ENCODE results near the gene ALPP.
A peak's percentile ranks its signal among the peaks of the same experiment; 100 is the strongest.
"Not testable (repeated sequence)": the region's sequence is repeated elsewhere in the genome, so short reads cannot be mapped to it uniquely, and the experiment has no call there.

Gene ALPP

GRCh38 chr2:232378735-232379151 lies at the start of gene ALPP:
Gene ALPP, plus strand, starts transcription at chr2:232378751. Its CDS starts 52 bp downstream, at chr2:232378803.
- not testable (repeated sequence) for DNase-seq

GRCh38 chr2:232329716-232330067 lies 48.9 kb upstream of the ALPP start:
- DNase-seq = no peak

DNA sequence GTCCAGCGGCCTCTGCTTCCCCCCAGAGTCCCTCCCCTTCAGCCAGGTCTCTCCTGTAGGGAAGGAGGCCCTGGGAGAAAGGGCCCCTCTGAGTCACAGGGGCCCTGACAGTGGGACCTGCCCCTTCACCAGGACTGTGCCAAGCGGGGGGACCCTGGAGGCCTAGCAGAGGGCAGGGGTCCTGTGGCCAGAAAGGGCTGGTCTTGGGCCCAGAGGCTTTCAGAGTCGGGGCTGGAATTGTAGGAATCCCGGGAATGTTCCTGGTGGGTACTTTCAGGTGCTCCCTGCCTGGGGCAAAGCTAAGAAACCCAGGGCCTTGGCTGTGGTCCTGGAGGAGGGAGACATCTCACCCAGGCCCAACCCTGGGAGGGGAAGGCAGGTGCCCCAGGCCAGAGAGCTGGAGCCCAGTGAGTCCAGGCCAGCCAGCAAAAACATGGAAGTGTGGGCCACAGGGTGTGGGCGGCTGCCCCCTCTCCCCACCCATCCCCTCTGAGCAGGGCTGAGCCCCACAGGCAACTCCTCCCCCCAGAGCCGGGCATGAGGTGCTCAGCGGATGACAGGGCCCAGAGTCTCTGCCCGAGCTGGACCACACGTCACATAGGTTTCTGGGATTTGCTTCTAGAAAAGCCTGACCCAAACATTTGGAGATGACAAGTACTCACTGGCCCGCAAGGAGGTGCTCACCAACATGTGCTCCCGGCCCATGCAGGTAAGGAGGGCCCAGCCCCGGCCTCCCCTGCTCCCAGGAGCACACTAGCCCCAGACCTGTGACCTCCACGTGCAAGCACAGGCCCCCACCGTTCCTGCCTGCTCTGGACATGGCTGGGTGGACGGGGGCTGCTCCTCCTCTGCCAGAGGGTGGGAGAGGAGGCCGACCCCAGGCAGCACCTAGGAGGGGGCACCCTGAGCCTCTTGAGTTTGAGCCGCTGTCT lies 48.2 kb upstream of the ALPP start:
- no peak for DNase-seq

- DNase-seq = not testable (repeated sequence)
Measured at GRCh38 chr2:232331061-232331460, 47.5 kb upstream of the ALPP start.

- not testable (repeated sequence) for DNase-seq
Measured at GRCh38 chr2:232331641-232332040, 46.9 kb upstream of the ALPP start.

GRCh38 chr2:232332244-232332939 lies 46.2 kb upstream of the ALPP start:
- not testable (repeated sequence) for DNase-seq

DNA sequence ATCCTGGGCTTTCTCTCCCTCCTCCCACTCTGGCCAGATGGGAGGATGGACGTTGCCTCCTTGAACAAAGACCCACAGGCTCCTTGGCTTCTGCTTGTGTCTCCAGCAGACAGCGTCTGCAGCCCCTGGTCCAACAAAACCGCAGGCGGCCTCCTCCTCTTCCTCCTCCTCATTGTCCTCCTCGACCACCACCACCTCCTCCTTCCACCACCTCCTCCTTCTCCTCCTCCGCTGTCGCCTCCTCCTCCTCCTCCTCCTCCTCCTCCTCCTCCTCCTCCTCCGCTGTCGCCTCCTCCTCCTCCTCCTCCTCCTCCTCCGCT lies 45.7 kb upstream of the ALPP start:
- no peak for DNase-seq

DNA sequence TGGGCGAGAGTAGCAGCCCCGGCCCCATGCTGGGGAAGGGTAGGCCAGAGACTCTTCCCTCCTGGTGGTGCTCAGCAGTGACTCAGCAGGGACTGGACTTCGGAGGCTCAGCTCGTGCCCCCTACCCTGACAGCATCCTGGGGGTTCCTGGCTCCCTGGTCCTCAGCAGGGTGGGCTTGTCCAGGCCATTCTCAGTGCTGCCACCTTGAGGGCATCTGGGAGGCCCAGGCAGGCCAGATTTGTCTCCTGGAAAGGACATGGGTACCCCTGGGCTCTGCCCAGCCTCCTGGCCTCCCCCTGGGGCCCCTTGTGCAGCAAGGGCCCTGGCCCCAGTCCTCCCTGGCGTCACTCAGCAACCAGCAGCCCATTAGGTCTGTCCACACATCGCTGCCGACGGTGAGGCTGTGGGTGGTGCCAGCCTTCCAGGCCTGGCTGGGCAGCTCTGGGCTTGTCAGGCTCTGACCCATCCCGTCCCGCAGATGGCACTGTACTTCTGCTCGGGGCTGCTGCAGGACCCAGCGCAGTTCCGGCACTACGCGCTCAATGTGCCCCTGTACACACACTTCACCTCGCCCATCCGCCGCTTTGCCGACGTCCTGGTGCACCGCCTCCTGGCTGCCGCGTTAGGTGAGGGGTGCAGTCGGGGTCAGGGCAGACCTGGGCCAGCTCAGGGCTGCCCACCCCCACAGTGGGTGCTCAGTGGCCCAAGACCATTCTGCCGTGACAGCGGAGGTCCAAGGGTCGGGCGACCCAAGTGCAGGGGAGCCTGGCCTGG lies 45.0 kb upstream of the ALPP start:
- DNase-seq = no peak

GRCh38 chr2:232334136-232334884 lies 44.2 kb upstream of the ALPP start:
- not testable (repeated sequence) for DNase-seq

GRCh38 chr2:232334885-232335205 lies 43.7 kb upstream of the ALPP start:
- DNase-seq = not testable (repeated sequence)

GRCh38 chr2:232335206-232335858 lies 43.2 kb upstream of the ALPP start:
- DNase-seq = peak; percentile 21

DNA sequence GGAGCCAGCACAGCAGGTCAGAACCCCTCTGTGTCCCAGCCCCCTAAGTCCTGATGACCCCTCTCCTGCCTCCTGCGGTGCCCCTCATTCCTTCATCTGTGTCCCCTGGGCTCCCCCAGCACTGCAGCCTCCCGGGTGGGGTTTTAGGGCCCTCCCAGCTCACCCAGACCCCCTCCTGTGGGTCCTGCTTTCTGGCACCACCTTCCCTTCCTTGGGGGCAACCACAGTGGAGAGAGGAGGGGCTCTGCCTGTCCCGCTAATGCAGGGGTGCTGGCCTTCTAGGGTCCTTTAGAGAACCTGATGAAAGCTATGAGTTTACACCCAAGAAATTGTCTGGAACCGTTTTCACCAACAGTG lies 42.7 kb upstream of the ALPP start:
- DNase-seq = peak; percentile 17

GRCh38 chr2:232336241-232336736 lies 42.3 kb upstream of the ALPP start:
- peak; percentile 17 for DNase-seq

- no peak for DNase-seq
Measured at GRCh38 chr2:232336981-232337720, 41.4 kb upstream of the ALPP start.

- not testable (repeated sequence) for DNase-seq
Measured at GRCh38 chr2:232338094-232338758, 40.3 kb upstream of the ALPP start.

DNA sequence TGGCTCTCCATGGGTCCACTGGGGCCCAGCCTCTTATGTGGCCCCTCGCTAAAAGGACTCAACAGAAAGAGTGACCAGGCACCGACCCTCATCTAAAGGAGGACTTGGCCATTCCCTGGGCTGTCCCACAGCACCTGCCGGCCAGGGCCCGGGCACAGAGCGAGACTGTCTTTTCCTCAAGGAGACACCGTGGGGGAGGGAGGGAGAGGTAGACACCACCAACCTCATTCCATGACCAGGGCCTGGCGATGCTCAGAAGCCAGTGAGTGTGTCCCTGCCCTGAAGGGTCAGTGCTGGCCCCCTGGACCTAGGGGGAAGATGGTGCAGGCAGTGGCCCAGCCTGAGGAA lies 39.8 kb upstream of the ALPP start:
- DNase-seq = no peak

GRCh38 chr2:232339121-232340081 lies 39.1 kb upstream of the ALPP start:
- no peak for DNase-seq

GRCh38 chr2:232340171-232340935 lies 38.2 kb upstream of the ALPP start:
- no peak for DNase-seq
